HG02678 (cell line): ENCODE data around the gene GMPPA.

Source experiments
- ATAC-seq: cut with Tn5 transposase; IDR thresholded peaks from one replicate; pipeline ENCODE4 v1.9.1; 2021; ENCODE audit warnings: mild to moderate bottlenecking, moderate library complexity; ENCODE audit not compliant: unreplicated experiment

GMPPA gene

DNA sequence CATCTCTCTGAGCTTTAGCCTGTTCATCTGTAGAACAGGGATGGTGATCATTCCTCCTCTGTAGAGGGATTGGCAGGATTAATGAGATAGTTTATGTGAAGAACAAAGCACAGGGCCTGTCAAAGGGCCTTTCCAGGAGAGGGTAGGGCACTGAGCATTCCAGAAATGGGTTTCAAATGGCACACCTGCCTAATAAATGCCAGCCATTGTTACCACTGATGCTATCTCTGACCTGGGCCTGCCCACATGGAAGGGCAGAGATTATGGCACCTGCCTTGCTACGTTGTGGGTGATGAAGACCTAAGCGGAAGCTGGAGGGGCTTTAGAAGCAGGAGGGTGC lies 31.0 kb upstream of the GMPPA start:
- no peak for ATAC-seq

DNA sequence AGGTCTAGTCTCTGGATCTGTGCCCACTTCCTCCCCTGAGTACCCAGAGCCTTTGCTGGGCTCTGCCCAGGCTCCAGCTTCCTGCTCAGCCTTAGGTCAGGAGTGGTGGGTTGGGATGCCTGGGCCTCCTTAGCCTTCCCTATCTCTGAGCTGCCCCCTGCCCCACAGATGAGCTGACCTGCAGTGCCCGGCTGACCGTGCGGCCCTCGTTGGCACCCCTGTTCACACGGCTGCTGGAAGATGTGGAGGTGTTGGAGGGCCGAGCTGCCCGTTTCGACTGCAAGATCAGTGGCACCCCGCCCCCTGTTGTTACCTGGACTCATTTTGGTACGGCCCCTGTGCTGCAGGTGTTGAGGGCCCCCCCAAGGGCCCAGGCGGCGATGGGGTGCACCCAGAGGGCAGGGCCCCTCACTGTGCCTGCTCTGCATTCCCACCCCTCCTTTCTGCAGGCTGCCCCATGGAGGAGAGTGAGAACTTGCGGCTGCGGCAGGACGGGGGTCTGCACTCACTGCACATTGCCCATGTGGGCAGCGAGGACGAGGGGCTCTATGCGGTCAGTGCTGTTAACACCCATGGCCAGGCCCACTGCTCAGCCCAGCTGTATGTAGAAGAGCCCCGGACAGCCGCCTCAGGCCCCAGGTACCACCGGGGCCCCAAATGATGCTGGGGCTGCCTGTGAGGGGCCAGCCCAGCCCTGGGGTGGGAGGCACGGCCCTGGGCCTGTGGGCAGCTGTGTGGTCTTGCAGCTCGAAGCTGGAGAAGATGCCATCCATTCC lies 30.1 kb upstream of the GMPPA start:
- no peak for ATAC-seq

DNA sequence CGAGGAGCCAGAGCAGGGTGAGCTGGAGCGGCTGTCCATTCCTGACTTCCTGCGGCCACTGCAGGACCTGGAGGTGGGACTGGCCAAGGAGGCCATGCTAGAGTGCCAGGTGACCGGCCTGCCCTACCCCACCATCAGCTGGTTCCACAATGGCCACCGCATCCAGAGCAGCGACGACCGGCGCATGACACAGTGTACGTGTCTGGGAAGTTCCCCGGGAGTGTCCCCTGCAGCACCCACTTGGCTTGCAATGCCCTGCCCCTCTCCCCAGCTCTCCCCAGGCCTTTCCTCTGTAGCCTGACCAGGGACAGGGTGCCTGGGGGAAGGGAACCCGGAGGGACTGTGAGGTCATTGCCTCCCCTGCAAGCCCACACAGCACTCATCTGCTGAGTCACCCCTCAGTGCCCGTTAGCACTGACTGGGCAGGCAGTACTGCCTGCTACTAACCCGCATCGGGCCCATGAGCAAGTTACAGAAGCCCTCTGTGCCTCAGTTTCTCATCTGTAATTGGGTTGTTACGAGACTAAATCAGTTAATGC lies 29.4 kb upstream of the GMPPA start:
- no peak for ATAC-seq

DNA sequence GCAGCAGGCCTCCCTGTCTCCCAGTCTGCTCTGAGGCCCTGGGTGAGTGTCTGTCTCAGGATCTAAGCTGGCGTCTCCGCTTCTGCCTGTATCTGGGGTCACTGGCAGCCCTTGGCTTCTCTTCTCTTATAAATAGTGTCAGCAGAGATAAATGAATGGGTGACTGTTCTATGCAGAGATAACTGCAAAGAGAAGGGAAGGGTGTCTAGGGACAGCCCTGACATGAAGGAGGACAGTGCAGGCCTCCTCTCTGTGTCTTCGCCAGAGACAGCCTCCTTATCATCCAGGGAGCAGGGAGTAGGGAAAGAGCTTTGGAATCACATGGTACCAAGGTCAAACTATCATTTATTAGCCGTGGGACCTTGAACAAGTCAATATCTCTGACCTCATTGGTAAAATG lies 28.3 kb upstream of the GMPPA start:
- ATAC-seq, result no peak

DNA sequence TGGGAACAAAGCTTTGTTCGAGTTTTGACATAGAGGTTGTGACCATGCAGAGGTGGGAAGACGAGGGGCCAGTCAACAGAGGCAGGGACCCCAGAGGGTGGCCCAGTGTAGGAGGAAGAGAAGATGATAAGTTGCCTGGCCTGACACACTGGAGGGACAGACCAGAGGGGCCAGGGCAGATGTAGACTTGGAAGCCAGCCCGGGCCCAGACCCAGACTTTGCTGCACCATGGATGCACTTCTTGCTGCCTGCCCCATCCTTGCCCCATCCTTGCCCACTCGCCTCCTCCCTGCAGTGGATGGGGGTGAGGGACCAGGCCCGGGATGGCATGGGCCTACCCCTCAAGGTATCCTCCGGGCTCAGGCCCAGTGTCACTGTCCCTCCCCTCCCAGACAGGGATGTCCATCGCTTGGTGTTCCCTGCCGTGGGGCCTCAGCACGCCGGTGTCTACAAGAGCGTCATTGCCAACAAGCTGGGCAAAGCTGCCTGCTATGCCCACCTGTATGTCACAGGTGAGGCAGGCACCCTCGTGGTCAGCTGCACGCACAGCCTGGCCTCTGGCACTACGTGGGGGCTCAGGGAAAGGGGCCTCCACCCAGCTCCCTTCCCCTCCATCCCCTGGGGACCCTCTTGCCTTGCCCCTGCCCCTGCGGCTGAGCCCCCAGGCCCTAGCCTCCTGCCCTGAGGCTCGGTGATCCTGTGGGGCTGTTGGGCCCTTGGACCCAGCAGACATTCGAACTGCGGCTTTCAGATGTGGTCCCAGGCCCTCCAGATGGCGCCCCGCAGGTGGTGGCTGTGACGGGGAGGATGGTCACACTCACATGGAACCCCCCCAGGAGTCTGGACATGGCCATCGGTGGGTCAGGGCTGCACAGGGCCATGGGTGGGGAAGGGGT lies 27.0 kb upstream of the GMPPA start:
- ATAC-seq, result no peak

DNA sequence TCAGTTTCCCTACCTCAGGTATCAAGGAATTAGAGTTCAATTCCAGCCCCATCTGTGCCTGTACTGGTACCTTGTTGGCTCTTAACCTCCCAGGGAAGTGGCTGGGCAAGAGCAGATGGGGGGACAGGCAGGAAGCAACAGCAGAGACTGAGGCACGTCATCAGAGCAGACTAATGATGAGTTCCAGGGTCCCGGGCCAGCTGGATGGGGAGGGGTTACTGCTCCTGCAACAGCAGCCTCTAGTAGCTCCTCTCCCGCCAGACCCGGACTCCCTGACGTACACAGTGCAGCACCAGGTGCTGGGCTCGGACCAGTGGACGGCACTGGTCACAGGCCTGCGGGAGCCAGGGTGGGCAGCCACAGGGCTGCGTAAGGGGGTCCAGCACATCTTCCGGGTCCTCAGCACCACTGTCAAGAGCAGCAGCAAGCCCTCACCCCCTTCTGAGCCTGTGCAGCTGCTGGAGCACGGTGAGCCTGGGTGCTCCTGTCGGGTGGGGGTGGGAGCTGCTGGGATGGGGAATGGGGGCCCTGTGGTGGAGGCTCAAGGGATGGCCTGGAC lies 26.0 kb upstream of the GMPPA start:
- no peak for ATAC-seq

DNA sequence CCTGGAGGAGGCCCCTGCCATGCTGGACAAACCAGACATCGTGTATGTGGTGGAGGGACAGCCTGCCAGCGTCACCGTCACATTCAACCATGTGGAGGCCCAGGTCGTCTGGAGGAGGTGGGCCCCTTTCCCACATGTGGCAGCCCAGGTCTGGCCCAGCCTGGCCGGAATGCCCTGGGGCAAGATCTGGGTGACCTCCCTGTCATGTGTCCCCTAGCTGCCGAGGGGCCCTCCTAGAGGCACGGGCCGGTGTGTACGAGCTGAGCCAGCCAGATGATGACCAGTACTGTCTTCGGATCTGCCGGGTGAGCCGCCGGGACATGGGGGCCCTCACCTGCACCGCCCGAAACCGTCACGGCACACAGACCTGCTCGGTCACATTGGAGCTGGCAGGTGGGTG lies 25.2 kb upstream of the GMPPA start:
- ATAC-seq, result no peak

DNA sequence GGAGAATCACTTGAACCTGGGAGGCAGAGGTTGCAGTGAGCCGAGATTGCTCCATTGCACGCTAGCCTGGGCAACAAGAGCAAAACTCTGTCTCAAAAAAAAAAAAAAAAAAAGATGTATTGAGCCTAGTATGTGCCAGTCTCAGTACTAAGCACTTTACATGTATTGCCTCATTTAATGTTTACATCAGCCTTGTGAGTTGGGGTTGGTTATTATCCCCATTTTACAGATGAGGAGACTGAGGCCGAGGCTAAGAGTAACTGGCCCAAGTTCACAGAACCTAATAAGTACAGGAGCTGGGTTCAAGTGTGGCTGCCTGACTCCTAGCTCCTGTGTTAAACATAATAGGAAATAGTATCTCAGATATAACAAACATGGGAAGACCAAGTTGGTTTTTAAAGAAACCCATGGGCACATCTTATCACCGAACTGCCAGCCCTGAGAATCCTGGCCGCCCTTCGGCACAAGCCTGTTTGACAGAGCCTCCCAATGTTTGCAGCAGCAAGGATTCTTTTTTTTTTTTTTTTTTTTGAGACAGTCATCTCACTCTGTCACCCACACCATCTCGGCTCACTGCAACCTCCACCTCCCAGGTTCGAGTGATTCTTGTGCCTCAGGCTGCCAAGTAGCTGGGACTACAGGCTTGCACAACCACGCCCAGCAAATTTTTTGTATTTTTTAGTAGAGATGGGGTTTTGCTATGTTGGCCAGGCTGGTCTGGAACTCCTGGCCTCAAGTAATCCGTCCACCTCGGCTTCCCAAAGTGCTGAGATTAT lies 24.2 kb upstream of the GMPPA start:
- ATAC-seq, result no peak

DNA sequence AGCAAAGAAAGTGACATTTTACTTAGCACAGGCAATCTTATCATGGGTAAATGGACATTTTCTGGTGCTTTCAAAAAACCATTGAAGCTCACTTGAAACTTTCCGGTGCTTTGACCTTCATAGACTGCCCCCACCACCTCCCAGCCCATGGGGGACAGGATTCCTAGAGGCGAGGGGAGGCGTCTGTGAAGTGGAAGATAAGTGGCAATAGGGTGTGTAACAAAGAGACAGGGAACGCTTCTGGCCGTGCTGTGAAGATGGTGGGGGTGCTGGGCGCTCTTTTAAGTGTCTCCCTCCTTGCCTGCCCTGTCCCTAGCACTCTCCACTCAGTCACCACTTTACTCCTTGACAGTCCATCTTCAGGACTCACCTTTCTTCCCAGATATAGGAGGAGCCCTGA lies 23.4 kb upstream of the GMPPA start:
- no peak for ATAC-seq

DNA sequence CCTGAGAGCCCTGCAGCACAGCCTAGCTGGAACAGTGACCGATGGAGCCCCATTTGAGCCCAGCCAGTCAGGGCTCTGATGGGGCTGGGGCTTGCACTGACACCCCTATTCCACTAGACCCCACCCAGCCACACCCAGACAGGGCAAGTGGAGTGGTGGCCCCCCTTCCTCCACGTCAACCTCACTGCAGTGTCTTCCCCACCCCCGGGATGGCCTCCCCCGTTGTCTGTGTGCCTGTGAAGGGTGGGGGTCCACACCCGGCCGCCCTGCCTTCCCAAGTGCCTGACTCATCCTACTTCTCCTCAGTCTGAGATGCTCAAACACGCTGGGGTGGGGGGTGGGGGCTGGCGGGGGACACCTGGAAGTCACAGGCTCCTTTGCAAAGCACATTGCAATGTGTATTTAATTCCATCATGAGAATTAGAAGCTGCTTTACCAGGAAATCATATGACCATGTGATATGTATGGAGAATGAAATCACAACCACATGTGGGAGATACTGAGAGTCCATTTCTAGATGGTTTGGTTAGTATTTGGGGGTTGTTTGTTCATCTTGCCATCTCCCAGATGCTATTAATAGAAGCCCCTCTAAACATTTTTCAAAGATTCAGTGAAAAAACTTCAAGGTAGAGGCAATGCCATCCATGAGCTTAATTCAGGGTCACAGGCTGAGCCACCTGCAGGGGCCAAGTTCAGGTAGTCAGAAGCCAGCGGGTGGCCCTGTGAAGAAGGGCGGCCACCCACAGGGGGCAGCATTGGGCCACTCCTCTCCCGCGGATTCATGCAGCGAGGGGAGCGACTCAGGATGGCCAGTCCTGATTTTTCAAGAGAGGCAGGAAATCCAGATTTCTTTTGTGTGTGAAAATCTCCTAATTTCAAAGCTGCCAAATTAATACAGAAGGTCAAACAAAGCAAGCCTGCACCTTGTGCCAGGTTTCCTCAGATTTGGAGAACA lies 22.7 kb upstream of the GMPPA start:
- ATAC-seq, result no peak

DNA sequence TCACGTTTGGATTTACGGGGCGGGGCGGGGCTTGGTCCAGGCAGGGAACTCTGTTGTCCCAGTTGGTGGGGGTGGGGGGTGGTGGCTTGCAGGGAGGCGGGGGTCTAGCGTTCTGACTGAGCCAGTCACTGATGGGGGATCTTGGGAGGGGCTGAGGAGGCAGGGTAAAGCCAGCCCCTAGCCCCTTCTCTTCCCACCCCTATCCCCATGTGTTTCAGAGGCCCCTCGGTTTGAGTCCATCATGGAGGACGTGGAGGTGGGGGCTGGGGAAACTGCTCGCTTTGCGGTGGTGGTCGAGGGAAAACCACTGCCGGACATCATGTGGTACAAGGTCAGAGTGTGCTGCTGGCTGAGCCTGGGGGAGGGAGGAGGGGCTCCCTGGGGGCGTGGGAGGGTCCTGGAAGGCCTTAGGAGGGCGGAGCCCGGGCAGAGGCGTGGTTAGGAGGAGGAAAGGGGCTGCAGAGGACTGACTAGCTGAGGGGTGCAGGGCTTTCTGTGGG lies 22.0 kb upstream of the GMPPA start:
- ATAC-seq, result no peak

DNA sequence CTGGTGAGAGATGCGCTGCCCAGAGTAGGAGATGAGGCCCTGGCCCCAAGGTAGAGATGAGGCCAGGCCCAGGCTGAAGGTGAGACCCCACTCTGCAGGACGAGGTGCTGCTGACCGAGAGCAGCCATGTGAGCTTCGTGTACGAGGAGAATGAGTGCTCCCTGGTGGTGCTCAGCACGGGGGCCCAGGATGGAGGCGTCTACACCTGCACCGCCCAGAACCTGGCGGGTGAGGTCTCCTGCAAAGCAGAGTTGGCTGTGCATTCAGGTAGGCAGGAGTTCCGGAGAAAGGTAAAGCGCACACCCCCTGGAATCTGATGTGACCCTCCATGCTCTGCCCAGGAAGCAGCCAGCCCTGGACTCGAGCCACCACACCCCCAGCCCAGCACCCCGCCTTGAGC lies 21.5 kb upstream of the GMPPA start:
- ATAC-seq, result no peak

DNA sequence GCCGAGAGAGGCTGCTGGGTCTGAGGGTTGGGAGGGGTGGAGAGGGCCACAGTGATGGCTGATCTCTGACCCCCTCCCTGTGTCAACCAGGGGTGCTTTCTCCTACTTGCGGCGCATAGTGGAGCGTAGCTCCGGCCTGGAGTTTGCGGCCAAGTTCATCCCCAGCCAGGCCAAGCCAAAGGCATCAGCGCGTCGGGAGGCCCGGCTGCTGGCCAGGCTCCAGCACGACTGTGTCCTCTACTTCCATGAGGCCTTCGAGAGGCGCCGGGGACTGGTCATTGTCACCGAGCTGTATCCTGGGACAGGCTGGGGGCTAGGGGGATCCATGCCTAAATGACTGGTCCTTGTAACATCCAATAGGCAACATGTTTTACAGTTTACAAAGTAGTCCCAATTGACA lies 20.9 kb upstream of the GMPPA start:
- ATAC-seq, result no peak

DNA sequence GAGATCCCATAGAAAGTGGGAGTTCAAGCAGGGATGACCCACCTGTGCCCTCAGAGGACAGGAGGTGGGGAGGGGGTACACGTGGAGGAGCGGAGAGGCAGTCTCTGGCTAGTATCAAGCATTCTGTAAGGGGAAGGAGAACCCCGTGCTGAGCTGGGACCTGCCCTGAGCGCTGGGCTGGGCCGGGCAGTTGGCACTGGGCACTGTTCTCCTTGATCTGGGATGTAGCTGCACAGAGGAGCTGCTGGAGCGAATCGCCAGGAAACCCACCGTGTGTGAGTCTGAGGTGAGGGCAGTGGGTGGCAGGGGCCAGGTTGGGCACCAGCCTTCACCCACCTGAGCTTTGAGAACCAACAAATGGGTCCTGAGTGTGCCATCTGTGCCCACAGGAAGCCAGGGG lies 19.8 kb upstream of the GMPPA start:
- ATAC-seq, result no peak

DNA sequence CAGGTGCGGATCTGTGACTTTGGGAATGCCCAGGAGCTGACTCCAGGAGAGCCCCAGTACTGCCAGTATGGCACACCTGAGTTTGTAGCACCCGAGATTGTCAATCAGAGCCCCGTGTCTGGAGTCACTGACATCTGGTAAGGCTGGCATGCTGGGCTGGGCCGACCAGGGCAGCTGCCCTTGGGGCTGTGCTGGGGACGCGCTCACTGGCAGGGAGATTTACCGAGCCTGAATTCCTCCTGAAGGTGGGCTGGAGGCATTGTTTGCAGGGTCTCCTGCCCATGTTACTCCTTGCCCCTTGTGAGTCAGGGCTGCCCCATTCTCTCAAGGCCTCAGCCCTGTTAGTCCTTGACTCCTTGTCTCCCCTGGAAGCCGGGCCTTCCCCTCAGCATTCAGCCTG lies 18.7 kb upstream of the GMPPA start:
- no peak for ATAC-seq

DNA sequence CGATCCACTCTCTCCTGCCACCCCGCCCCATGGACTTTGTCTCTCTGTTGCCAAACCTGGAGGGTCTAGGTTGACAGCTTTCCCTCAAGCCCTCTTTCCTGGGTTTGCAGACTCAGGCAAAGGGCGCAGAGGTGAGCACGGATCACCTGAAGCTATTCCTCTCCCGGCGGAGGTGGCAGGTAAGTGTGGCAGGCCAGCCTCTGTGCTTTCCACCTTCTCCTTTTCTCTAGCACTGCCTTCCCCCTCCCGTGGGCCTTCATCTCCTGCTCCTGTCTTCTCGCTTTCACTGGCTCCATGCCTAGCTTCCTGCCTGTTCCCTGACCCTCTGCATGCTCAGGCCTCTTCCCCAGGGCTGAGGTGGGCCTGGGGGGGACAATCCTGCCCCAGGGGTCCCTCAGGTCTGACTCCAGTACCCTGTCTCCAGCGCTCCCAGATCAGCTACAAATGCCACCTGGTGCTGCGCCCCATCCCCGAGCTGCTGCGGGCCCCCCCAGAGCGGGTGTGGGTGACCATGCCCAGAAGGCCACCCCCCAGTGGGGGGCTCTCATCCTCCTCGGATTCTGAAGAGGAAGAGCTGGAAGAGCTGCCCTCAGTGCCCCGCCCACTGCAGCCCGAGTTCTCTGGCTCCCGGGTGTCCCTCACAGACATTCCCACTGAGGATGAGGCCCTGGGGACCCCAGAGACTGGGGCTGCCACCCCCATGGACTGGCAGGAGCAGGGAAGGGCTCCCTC lies 15.9 kb upstream of the GMPPA start:
- ATAC-seq, result no peak

DNA sequence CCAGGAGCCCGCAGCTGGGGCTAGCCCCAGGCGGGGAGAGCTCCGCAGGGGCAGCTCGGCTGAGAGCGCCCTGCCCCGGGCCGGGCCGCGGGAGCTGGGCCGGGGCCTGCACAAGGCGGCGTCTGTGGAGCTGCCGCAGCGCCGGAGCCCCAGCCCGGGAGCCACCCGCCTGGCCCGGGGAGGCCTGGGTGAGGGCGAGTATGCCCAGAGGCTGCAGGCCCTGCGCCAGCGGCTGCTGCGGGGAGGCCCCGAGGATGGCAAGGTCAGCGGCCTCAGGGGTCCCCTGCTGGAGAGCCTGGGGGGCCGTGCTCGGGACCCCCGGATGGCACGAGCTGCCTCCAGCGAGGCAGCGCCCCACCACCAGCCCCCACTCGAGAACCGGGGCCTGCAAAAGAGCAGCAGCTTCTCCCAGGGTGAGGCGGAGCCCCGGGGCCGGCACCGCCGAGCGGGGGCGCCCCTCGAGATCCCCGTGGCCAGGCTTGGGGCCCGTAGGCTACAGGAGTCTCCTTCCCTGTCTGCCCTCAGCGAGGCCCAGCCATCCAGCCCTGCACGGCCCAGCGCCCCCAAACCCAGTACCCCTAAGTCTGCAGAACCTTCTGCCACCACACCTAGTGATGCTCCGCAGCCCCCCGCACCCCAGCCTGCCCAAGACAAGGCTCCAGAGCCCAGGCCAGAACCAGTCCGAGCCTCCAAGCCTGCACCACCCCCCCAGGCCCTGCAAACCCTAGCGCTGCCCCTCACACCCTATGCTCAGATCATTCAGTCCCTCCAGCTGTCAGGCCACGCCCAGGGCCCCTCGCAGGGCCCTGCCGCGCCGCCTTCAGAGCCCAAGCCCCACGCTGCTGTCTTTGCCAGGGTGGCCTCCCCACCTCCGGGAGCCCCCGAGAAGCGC lies 15.0 kb upstream of the GMPPA start:
- ATAC-seq, result no peak
